ENCODE results near the gene CALCB. TPM values are rescaled to one million over a fixed set of nuclear protein-coding genes. Genes with fewer than 3 reads are reported as not detected.
A peak's percentile ranks its signal among the peaks of the same experiment; 100 is the strongest.

CALCB gene
- total RNA-seq, 1 donor from 2014 or later = not detected

DNA sequence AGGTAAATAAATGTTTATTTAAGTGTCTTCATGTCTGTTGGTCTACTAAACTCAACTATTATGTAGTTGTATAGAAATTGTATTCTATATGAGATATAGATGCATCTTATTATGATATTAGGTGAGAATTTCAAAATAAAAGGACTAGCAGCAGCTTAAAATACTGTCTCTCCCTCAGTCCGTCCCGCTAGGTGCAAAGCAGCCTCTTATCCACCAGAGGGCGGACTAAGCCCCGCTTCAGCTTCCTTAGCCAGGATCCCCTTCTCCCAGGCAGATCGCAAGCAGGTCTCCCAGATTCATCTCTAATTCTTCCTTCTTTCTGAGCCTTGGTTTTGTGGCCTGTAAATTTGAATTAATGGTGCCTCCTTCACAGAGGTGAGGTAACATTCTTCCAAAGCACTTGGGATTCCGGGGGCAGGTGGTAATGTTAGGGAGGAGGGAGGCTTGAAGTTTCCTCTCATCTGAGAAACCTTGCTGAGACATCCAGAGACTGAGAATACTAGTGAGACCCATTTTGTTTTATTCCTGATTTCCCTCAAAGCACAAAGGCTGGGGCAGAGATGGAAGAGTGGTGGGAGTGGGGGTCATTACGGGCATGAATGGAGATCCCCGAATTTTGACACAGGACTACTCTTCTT lies 27.8 kb downstream of the CALCB start:
- no peaks in the 10 kb centered on the region for H3K4me1 Mint-ChIP-seq
- peak; percentile 82 for TF ChIP-seq CTCF (IDR thresholded peaks at IDR 0.05; ENCODE audit: unreplicated experiment)
- DNase-seq (ENCODE audit: low spot score in 2 of 2, unreplicated experiment in 2 of 2) = peak; percentile 53 to 77

GRCh38 chr11:15104166-15104565 lies 30.8 kb downstream of the CALCB start:
- Mint-ChIP-seq H3K9me3 (peaks cover 16% of the 10 kb centered on the region), H3K4me1 (no peaks in the 10 kb centered on the region), H3K36me3 (no peaks in the 10 kb centered on the region), H3K4me3 (no peak overlapping the region), H3K27ac (no peak overlapping the region), H3K27me3 (ENCODE audit: low read depth) (peaks cover 48% of the 10 kb centered on the region)
- no peak for TF ChIP-seq CTCF (IDR thresholded peaks at IDR 0.05; ENCODE audit: unreplicated experiment)
- no peak for DNase-seq (ENCODE audit: low spot score in 2 of 2, unreplicated experiment in 2 of 2)

More for the DNA sequence above, 27.8 kb downstream of the CALCB start:
- H3K9me3 Mint-ChIP-seq = peaks cover 16% of the 10 kb centered on the region
- H3K27me3 Mint-ChIP-seq (ENCODE audit: low read depth) = peaks cover 64% of the 10 kb centered on the region
- no peak overlapping the region for H3K4me3 Mint-ChIP-seq
- H3K27ac Mint-ChIP-seq = no peak overlapping the region
- H3K36me3 Mint-ChIP-seq = no peaks in the 10 kb centered on the region

DNA sequence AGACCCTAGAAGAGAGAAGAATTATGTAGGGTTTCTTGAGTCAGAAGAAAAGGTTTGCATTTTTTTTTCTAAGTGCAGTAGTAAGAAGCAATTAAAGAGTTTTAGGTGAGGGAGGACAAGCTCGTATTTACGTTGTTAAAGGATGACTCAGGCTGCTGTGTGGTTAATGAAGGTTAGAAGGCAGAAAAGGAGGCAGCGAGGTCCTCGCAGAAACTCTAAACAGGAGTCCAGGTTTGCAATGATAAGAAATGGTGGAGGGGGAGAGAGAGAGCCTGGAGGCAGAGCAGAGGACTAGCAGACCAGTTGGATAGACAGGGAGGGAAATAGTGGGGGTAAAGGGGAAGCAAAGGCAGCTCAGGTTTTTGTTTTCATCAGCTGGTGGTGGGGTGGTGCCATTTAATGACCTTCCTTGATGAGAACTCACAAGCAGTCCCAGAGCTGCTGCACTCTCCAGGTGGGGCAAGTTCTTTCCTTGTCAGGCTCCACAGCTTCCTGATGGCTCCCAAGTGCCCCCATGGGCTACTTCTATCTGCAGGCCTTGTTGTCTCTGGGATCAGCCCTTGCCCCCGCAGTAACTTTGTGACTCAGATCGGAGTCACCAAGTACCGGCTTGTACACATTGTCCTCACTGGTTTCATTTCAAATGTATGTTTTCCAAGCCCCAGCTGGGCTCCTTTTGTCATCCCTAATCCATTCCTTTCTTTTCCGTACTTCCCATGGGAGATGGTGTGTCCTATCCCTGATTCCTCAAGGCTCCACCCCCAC lies 33.0 kb downstream of the CALCB start:
- peaks cover 16% of the 10 kb centered on the region for H3K9me3 Mint-ChIP-seq
- no peaks in the 10 kb centered on the region for H3K36me3 Mint-ChIP-seq
- DNase-seq (ENCODE audit: low spot score in 2 of 2, unreplicated experiment in 2 of 2) = no peak
- H3K4me3 Mint-ChIP-seq = no peak overlapping the region
- H3K4me1 Mint-ChIP-seq = no peaks in the 10 kb centered on the region
- no peak for TF ChIP-seq CTCF (IDR thresholded peaks at IDR 0.05; ENCODE audit: unreplicated experiment)
- H3K27me3 Mint-ChIP-seq (ENCODE audit: low read depth) = peaks cover 29% of the 10 kb centered on the region
- no peak overlapping the region for H3K27ac Mint-ChIP-seq

DNA sequence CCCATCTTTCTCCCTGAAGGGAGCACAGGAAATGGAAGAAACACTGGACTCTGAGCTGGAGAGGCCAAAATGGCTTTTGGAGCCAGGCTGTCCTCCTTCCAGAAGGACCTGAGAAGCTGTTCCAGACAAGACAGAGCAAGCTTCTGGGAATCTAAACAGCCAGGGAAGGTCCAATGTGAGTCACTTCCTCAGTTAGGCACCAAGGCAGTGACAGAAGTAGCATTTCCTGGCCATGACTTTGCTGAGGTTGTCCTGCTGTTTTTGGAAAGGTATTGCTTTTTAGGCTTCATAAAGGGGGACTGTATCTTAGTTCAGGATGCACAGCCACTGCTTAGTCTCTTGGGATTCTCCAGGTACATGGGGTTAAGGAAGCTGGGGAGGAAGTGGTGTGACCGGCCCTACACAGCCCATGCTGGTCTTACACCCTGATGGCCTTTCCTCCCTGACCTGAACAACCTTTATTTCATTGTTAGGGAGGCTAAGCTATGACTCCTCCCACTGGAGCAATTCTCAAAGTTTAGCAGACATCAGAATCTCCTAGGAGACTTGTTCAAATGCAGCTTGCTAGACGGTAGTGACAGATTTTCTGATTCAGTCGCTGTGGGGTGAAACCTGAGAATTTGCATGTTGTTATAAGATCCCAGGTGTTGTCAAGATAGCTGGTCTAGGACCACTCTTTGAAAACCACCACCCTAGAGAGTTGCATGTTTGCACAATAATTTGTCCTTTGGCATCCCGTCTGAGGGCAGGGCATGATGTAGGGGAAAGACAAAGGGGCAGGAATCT lies 34.5 kb downstream of the CALCB start:
- H3K4me1 Mint-ChIP-seq = no peaks in the 10 kb centered on the region
- peaks cover 25% of the 10 kb centered on the region for H3K27me3 Mint-ChIP-seq (ENCODE audit: low read depth)
- H3K27ac Mint-ChIP-seq = no peak overlapping the region
- DNase-seq (ENCODE audit: low spot score in 2 of 2, unreplicated experiment in 2 of 2) = no peak
- no peak for TF ChIP-seq CTCF (IDR thresholded peaks at IDR 0.05; ENCODE audit: unreplicated experiment)
- no peaks in the 10 kb centered on the region for H3K36me3 Mint-ChIP-seq
- H3K4me3 Mint-ChIP-seq = no peak overlapping the region
- H3K9me3 Mint-ChIP-seq = peaks cover 10% of the 10 kb centered on the region

DNA sequence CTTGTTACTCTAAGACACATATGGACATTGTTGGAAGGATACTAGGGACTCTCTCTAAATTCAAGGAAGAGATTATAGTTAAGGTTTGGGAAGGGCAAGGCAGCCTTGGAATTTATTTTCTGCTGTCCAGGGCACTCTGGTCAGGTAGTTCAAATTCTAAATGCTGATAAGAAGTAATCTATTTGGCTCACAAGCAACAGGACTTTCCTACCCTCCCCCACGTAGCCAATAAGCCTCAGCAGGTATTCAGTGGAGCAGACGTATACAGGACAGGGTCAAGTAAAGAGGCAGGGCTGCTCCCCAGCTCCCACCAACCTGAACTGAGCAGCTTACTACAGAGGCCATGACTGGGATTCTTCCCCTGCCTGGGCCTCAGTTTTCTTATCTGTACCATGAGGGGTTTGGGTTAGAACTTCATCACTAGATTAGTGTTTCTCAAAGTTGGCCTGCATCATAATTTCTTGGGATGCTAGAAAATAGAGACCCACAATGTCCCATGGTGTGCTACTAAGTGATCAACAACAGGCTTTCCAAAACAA lies 35.3 kb downstream of the CALCB start:
- TF ChIP-seq CTCF (IDR thresholded peaks at IDR 0.05; ENCODE audit: unreplicated experiment) = no peak
- Mint-ChIP-seq H3K27me3 (ENCODE audit: low read depth) (peaks cover 27% of the 10 kb centered on the region), H3K9me3 (peaks cover 3% of the 10 kb centered on the region), H3K36me3 (no peaks in the 10 kb centered on the region), H3K27ac (no peak overlapping the region), H3K4me1 (no peaks in the 10 kb centered on the region), H3K4me3 (no peak overlapping the region)
- no peak for DNase-seq (ENCODE audit: low spot score in 2 of 2, unreplicated experiment in 2 of 2)

Measured in mesothelial cell of epicardium (in vitro differentiated cells).